Karpas-422 (cell line): ENCODE measurements around the gene PAK3. TPM values are rescaled to one million over a fixed set of nuclear protein-coding genes. Genes with fewer than 3 reads are reported as not detected.

Source experiments
- DNase-seq: peaks from one replicate; pipeline ENCODE4 v3.0.0-alpha.2; 2015
- H2AFZ ChIP-seq: fragments of 200-600 bp; sonication (generic); 2 replicates; pipeline ENCODE4 v1.6.1; 2014; ENCODE audit warnings: antibody characterized with exemption, low read length, mixed read lengths
- H3K27ac ChIP-seq: fragments of 200-600 bp; sonication (generic); 2 replicates; pipeline ENCODE4 v1.5.1; 2014; ENCODE audit warnings: mild to moderate bottlenecking, low read length, moderate library complexity
- H3K27me3 ChIP-seq: fragments of 200-600 bp; sonication (generic); 2 replicates; pipeline ENCODE4 v1.6.1; 2014; ENCODE audit warnings: low read length, mixed read lengths
- H3K36me3 ChIP-seq: fragments of 200-600 bp; sonication (generic); 2 replicates; pipeline ENCODE4 v1.6.1; 2014; ENCODE audit warnings: low read length, mixed read lengths; ENCODE audit not compliant: insufficient read depth
- H3K4me1 ChIP-seq: fragments of 200-600 bp; sonication (generic); 2 replicates; pipeline ENCODE4 v1.6.1; 2014; ENCODE audit warnings: mild to moderate bottlenecking, low read length, mixed read lengths
- H3K4me2 ChIP-seq: fragments of 200-600 bp; sonication (generic); 2 replicates; pipeline ENCODE4 v1.6.1; 2014; ENCODE audit warnings: low read length, low read depth, mild to moderate bottlenecking; ENCODE audit not compliant: poor library complexity, severe bottlenecking
- H3K4me3 ChIP-seq: fragments of 200-600 bp; sonication (generic); 2 replicates; pipeline ENCODE4 v1.5.1; 2014; ENCODE audit warnings: mild to moderate bottlenecking, antibody characterized with exemption, low read length, mixed read lengths
- H3K79me2 ChIP-seq: fragments of 200-600 bp; sonication (generic); 2 replicates; pipeline ENCODE4 v1.6.1; 2014; ENCODE audit warnings: mild to moderate bottlenecking, low read length, mixed read lengths
- H3K9ac ChIP-seq: fragments of 200-600 bp; sonication (generic); 2 replicates; pipeline ENCODE4 v1.6.0; 2014; ENCODE audit warnings: low read length
- H3K9me2 ChIP-seq: fragments of 200-600 bp; sonication (generic), shearing (Covaris generic); replicated peaks from 2 replicates; pipeline ENCODE4 v1.6.0; 2014; ENCODE audit warnings: mild to moderate bottlenecking, low read length, moderate library complexity; ENCODE audit not compliant: insufficient read depth
- H3K9me3 ChIP-seq: fragments of 300-700, 200-600 bp; sonication (generic); 2 replicates; pipeline ENCODE4 v1.6.1; 2014; ENCODE audit warnings: low read length, mixed read lengths
- H4K20me1 ChIP-seq: fragments of 200-600 bp; sonication (generic); 2 replicates; pipeline ENCODE4 v1.6.1; 2014; ENCODE audit warnings: mild to moderate bottlenecking, antibody characterized with exemption, low read length, low read depth; ENCODE audit not compliant: insufficient read depth
- small RNA-seq: library from RNA; depleted of rRNA; stranded (forward); fragments of <200 nt; gene quantifications from one replicate; pipeline ENCODE3, GENCODE V24; 2014
- total RNA-seq: library from RNA; depleted of rRNA; stranded (reverse); fragments of >200 nt; shearing (Covaris generic); gene quantifications from 2 replicates; pipeline ENCODE4 v1.2.3, GENCODE V29; 2014; ENCODE audit warnings: low replicate concordance; rRNA removed

The PAK3 gene
- total RNA-seq, 1 experiment from 2014 or later = not detected

DNA sequence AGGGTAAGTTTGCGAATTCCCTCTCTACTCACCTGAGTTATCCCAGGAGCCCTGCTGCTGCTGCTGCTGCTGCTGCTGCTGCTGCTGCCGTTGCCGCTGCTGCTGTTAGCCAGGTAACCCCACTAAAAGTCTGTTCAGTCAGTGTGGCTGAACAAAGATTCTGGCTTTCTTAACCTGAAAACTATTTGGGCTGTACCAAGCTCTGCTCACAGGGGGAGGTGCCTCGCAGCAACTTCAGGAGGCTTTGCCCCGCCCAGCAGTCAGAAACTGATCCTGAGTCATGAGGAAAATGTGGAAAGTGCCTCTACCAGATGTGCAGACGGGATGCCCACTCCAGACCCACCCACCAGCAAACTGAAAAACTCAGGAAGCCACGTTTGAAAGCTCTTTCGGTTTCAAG lies 174.3 kb downstream of the PAK3 start, which contains the start of gene CAPN6:
Gene CAPN6, minus strand, starts transcription at position 145 of the 400 bp plus-strand sequence. CDS start 6,547 bp downstream, outside the sequence.
- Histone ChIP-seq H3K9me2 (no peaks in the 10 kb centered on the region), H3K9ac (no peak within 1 kb of the TSS), H3K36me3 (no peaks in the 10 kb centered on the region), H3K4me3 (no peak within 1 kb of the TSS), H3K27ac (no peak within 1 kb of the TSS), H3K9me3 (no peaks in the 10 kb centered on the region), H3K27me3 (no peaks in the 10 kb centered on the region), H4K20me1 (no peaks in the 10 kb centered on the region), H2AFZ (no peak within 1 kb of the TSS), H3K4me1 (no peaks in the 10 kb centered on the region), H3K4me2 (no peak within 1 kb of the TSS), H3K79me2 (no peaks in the 10 kb centered on the region)
- DNase-seq = no peak

Small RNAs within 50 kb of the gene (small RNA-seq; reads per million reads assigned to genes)
- not detected for gene FCF1P4

Other genes with a start within 250 kb of the PAK3 start
- not detected in 2 replicates for gene CAPN6, start 174.3 kb downstream of the PAK3 start, total RNA-seq